ENCODE measurements around the gene DIDO1.

The DIDO1 gene

DNA sequence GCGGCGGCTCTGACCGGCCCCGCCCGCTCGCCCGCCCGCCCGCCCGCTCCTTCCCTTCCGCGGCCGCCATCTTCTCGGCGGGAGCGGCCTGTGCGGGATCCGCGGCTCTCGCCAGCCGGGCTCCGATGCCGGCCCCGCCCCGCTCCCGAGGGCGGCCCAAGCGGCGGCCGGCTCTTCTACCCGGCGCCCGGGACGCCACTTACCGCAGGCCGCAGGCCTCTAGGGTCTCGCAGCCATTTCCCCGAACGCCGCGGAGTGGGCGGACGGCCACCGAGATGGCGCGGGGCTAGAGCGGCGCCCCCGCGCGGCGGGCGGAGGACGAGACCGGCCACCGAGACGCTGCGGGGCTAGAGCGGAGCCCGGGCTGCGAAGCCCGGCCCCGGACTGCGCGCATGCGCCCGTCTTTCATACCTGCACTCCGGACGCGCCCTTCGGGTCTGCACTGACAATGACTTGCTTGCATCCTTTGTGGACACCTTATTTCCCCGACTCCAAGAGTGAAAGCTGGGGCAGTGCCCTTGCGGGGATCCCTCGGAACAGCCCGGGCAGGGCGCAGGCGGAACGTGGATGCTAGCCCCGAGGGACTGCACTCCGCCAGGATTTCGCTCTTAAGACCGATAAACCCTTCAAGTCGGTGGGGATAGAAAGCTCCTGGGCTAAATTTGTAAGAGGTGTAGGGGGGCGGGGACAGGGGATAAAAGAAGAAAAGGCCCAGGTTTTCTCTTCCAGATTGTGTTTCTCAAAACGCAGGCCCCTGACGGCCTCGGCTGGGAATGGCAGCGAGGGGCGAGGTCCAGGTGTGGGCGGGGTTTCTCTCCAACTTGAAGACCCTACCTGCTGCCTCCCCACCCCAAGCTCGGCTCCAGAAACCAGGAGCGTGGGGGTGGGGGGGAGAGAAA is at the start of gene DIDO1:
DIDO1 (minus strand) TSS at position 277 of the 899 bp plus-strand sequence.
- peaks cover 66 to 95% (median 91%) of the 10 kb centered on the region in 11 experiments for H4K20me1 ChIP-seq
- H3K4me1 ChIP-seq: peaks cover 67 to 82% (median 79%) of the 10 kb centered on the region in 10 experiments

DNA sequence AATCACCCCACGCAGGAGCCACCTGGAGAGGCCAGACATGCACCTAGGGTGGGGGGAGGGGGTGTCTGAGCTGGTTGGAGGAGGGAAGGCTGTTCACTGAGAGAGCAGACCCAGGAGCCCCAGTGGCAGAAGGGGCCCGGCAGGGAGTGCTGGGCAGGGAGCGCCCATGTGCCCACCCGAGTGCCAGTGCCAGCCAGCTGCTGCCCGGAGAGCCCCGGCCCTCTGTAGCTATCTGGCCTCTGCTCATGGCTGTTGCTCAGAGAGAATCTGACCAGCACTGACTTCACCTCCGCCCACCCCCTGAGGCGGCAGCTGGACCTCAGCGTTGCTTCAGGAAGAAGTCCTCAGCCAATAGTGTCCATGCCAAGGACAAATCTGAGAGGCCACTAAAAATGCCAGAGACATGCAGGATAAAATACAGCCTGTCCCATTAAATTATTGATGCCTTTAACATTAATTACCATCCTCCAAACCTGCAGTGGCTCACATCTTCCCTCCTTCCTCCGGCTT is 49.0 kb upstream of the DIDO1 start:
- H3K36me3 ChIP-seq: no peaks in the 10 kb centered on the region
- no peak overlapping the region for H3K9ac ChIP-seq
- H4K20me1 ChIP-seq: peaks cover 0 to 65% (median 11%) of the 10 kb centered on the region in 11 experiments; a peak in 10 of 22 replicates
- H3K4me2 ChIP-seq: peak overlapping the region in 7 of 11 experiments; percentile 15 to 95 (median 78); a peak in 13 of 22 replicates
- H3K9me3 ChIP-seq (replicated peaks in 1 of 11): no peaks in the 10 kb centered on the region
- H3K4me1 ChIP-seq: peaks cover 42 to 91% (median 63%) of the 10 kb centered on the region in 10 experiments
- no peak for TF ChIP-seq Cebpa-rat (IDR thresholded peaks at IDR 0.05)
- no peak overlapping the region for H3K4me3 ChIP-seq
- H3K27me3 ChIP-seq: peaks cover 28 to 64% (median 40%) of the 10 kb centered on the region in 11 experiments
- no peak overlapping the region for H3K27ac ChIP-seq

More for the DNA sequence above, at the start of gene DIDO1:
- H3K4me2 ChIP-seq: peak within 1 kb of the TSS; percentile 93 to 100 (median 98)
- H3K27ac ChIP-seq: peak within 1 kb of the TSS; percentile 89 to 96 (median 94)
- peak within 1 kb of the TSS; percentile 92 to 98 (median 97) for H3K9ac ChIP-seq
- no peak for TF ChIP-seq Cebpa-rat (IDR thresholded peaks at IDR 0.05)
- no peaks in the 10 kb centered on the region for H3K9me3 ChIP-seq (replicated peaks in 1 of 11)
- H3K4me3 ChIP-seq: peak within 1 kb of the TSS; percentile 66 to 98 (median 92)
- no peaks in the 10 kb centered on the region for H3K27me3 ChIP-seq
- H3K36me3 ChIP-seq: peaks cover 0 to 8% (median 0%) of the 10 kb centered on the region in 11 experiments; a peak in 6 of 22 replicates

DNA sequence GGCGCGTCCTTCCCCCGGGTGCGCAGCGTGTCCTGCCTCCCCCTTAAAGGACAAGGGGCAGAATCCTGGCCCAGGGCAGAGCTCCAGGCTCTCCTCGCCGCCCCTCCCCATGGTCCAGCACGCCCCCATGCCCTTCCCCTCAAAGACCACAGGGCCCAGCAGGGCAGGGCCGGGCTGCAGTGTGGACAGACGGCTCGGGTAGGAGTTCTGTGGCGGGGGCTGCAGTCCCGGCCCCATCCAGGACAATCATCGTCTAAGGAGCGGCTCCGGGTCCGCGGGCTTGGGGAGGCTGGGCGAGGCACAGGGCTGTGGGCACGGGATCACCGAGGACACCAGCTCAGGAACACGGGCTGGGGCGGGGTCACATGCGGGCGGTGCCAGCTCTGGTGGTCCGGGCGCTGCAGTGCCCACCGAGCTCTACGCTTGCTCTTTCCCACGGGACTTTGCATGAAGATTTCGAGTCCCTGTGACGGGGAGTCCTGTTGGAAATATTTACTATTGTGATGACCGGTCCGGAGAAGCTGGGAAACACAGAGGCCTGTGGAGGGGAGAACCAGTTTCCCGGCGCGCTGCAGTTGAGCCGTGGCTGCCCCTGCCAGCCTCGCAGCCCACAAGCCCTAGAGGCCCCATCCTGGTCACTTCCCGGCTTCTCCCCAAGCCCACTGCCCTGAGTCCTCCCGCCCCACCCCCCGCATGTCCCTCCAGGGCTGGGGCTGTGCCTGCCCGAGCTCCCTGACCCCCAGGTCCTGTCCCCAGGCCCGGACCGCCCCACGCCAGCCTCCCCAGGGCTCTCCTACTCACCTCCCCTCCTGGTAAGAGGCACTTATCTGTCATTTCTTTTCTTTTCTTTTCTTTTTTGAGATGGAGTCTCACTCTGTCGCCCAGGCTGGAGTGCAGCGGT is 46.8 kb upstream of the DIDO1 start:
- H3K4me3 ChIP-seq: peak overlapping the region in 1 of 10 experiments; percentile 19; a peak in 1 of 20 replicates
- H3K4me2 ChIP-seq: peak overlapping the region; percentile 65 to 85 (median 76)
- H3K4me1 ChIP-seq: peaks cover 20 to 69% (median 41%) of the 10 kb centered on the region in 10 experiments

DNA sequence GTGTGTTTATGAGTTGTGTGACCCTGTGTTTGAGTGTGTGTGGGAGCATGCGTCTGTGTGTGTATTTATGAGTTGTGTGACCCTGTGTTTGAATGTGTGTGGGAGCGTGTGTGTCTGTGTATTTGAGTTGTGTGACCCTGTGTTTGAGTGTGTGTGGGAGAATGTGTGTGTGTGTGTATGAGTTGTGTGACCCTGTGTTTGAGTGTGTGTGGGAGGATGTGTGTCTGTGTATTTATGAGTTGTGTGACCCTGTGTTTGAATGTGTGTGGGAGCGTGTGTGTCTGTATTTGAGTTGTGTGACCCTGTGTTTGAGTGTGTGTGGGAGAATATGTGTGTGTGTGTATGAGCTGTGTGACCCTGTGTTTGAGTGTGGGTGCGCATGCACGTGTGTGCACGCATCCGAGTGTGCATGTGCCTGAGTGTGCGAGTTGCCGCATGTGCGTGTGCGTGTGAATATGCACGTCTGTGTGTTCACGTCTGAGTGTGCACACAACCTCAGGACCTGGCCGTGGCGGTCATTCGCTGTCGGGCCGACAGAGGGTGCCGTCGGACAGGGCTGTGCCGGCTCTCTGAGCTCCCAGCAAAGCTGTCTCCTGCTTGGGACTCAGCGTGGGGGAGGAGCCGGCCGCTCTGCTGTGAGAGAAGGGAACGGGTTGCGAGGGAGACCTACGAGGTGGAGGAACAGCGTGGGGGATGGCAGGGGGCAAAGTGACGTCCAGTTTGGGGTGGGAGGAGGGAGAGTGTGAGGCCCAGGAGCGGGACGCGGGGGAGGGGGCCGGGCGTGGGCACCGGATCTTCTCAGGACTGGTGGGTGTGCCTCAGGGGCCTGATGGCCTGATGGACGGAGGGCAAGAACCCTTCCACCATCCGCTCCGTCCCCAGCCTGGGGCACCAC is 45.9 kb upstream of the DIDO1 start:
- peaks cover 11 to 60% (median 32%) of the 10 kb centered on the region in 10 experiments for H3K4me1 ChIP-seq
- peaks cover 22 to 40% (median 27%) of the 10 kb centered on the region in 11 experiments for H3K27me3 ChIP-seq
- no peak overlapping the region for H3K27ac ChIP-seq
- peak overlapping the region in 2 of 11 experiments; percentile 10 to 25; a peak in 2 of 22 replicates for H3K9ac ChIP-seq
- peaks cover 0 to 70% (median 15%) of the 10 kb centered on the region in 11 experiments; a peak in 16 of 22 replicates for H4K20me1 ChIP-seq
- H3K4me3 ChIP-seq: peak overlapping the region in 1 of 10 experiments; percentile 19; a peak in 1 of 20 replicates
- peaks cover 2 to 14% (median 9%) of the 10 kb centered on the region in 11 experiments; a peak in 18 of 22 replicates for H3K36me3 ChIP-seq
- no peaks in the 10 kb centered on the region for H3K9me3 ChIP-seq (replicated peaks in 1 of 11)
- no peak for TF ChIP-seq Cebpa-rat (IDR thresholded peaks at IDR 0.05)
- peak overlapping the region; percentile 65 to 85 (median 76) for H3K4me2 ChIP-seq

More for the DNA sequence above, 46.8 kb upstream of the DIDO1 start:
- Histone ChIP-seq H4K20me1 (peaks cover 0 to 64% (median 11%) of the 10 kb centered on the region in 11 experiments; a peak in 15 of 22 replicates), H3K27ac (no peak overlapping the region), H3K27me3 (peaks cover 22 to 45% (median 27%) of the 10 kb centered on the region in 11 experiments), H3K9ac (peak overlapping the region in 3 of 11 experiments; percentile 10 to 38 (median 25); a peak in 2 of 22 replicates), H3K36me3 (peaks cover 0 to 7% (median under 1%) of the 10 kb centered on the region in 11 experiments; a peak in 6 of 22 replicates), H3K9me3 (replicated peaks in 1 of 11) (no peaks in the 10 kb centered on the region)
- TF ChIP-seq Cebpa-rat (IDR thresholded peaks at IDR 0.05): no peak

DNA sequence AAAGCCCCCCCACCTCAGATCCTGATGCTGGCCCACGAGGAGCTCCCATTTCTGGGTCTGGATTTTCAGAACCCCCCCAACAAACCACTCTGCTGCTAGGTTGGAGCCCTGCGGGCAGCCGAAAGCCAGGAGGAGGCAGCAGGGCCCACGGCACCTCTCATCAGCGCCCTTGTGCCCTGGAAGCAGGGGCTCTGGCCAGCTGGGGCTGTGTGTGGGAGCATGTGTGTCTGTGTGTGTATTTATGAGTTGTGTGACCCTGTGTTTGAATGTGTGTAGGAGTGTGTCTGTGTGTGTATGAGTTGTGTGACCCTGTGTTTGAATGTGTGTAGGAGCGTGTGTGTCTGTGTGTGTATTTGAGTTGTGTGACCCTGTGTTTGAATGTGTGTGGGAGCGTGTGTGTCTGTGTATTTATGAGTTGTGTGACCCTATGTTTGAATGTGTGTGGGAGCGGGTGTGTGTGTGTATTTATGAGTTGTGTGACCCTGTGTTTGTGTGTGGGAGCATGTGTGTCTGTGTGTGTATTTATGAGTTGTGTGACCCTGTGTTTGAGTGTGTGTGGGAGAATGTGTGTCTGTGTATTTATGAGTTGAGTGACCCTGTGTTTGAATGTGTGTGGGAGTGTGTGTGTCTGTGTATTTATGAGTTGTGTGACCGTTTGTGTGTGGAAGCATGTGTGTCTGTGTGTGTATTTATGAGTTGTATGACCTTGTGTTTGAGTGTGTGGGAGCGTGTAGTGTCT is 45.1 kb upstream of the DIDO1 start:
- Histone ChIP-seq H3K4me1 (peaks cover 7 to 52% (median 24%) of the 10 kb centered on the region in 10 experiments), H3K27me3 (peaks cover 22 to 35% (median 27%) of the 10 kb centered on the region in 11 experiments)
- no peak for TF ChIP-seq Cebpa-rat (IDR thresholded peaks at IDR 0.05)

DNA sequence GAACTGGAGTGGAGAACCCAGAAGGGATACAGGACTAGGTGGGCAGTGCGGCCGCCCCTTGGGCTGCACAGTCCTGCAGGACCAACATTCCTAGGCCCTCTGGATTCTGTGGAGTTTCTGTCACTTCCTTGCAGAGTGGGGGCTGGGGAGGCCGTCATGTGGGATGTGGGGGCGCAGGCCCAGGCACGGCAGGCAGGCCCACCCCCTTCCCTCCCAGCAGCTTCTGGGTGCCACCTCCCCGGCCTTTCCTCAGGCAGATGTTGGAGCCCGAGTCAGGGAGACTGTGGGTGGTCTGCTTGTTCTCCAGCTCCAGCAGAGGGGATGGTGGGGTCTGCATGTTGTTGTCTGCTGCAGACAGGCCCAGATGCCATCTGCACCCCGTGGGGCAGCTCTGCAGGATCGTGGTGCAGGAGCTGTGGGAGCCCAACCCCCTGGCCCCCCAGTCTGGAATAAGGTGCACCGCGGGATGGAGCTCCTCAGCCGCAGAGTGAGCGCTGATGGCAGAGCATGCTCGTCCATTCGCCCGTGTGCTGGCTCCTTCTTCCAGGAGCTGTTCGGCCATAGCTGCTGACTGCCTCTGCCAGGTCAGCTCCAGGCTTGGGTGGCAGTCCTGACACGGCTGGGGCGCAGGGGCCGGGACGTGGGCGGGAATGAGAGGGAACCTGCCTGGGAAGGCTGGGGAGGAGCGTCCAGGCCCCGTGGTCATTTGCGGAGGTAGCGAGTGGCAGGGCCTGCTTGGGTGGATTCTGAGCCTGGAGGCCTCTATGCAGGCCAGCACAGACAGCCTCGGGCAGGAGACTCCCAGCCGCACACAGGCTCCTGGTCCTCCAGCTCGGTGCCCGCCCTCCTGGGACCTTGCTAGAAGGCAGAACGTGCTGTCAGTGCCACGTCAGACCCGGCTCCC is 44.3 kb upstream of the DIDO1 start:
- Histone ChIP-seq H3K27me3 (peaks cover 22 to 32% (median 27%) of the 10 kb centered on the region in 11 experiments), H4K20me1 (peaks cover 0 to 86% (median 24%) of the 10 kb centered on the region in 11 experiments; a peak in 19 of 22 replicates), H3K9me3 (replicated peaks in 1 of 11) (no peaks in the 10 kb centered on the region), H3K36me3 (peaks cover 14 to 28% (median 22%) of the 10 kb centered on the region in 11 experiments), H3K4me1 (peaks cover 7 to 47% (median 24%) of the 10 kb centered on the region in 10 experiments), H3K4me2 (no peak overlapping the region), H3K27ac (no peak overlapping the region), H3K9ac (0 out of 22 replicates have a peak overlapping the region, but pooled peaks of 1 of the 11 experiments have one; percentile 27), H3K4me3 (no peak overlapping the region)
- no peak for TF ChIP-seq Cebpa-rat (IDR thresholded peaks at IDR 0.05)

More for the DNA sequence above, 45.1 kb upstream of the DIDO1 start:
- Histone ChIP-seq H3K4me2 (no peak overlapping the region; a peak in 1 of 22 replicates), H4K20me1 (peaks cover 0 to 79% (median 20%) of the 10 kb centered on the region in 11 experiments; a peak in 17 of 22 replicates), H3K9ac (no peak overlapping the region), H3K36me3 (peaks cover 10 to 23% (median 17%) of the 10 kb centered on the region in 11 experiments; a peak in 21 of 22 replicates), H3K27ac (no peak overlapping the region), H3K4me3 (no peak overlapping the region), H3K9me3 (replicated peaks in 1 of 11) (no peaks in the 10 kb centered on the region)
